Prostate gland (tissue), 2 donors: ENCODE measurements around the gene ATXN7. TPM values are rescaled to one million over a fixed set of nuclear protein-coding genes. Genes with fewer than 3 reads are reported as not detected.

Source experiments
- DNase-seq: peaks from one replicate; pipeline ENCODE4 v3.0.0-alpha.2; 2019; ENCODE audit warnings: low spot score
- H3K27ac ChIP-seq, 2 donors: fragments of 200-600 bp; sonication (generic); 2 replicates each; pipeline ENCODE4 v1.5.1; 2017 to 2019
- H3K27me3 ChIP-seq: fragments of 200-600 bp; sonication (generic); replicated peaks from 2 replicates; pipeline ENCODE4 v1.5.1; 2019; ENCODE audit not compliant: insufficient read depth
- H3K36me3 ChIP-seq, 2 donors: fragments of 200-600 bp; sonication (generic); 1 replicate in 1 of 2; 2 replicates in 1 of 2; pipeline versions ENCODE4 v1.5.1 to v1.8.1; 2017 to 2019
- H3K4me1 ChIP-seq: fragments of 200-600 bp; sonication (generic); replicated peaks from 2 replicates; pipeline ENCODE4 v1.5.1; 2019
- H3K4me3 ChIP-seq, 2 donors: fragments of 200-600 bp; sonication (generic); 2 replicates each; pipeline ENCODE4 v1.5.1; 2017 to 2019
- H3K9me3 ChIP-seq: fragments of 200-600 bp; sonication (generic); 2 replicates; pipeline ENCODE4 v1.5.1; 2017
- POLR2A ChIP-seq: fragments of 450-650 bp; IDR thresholded peaks from one replicate; pipeline ENCODE4 v1.6.1; 2016; ENCODE audit warnings: antibody characterized with exemption, mild to moderate bottlenecking
- POLR2AphosphoS5 ChIP-seq: sonication (generic); formaldehyde crosslinking; IDR thresholded peaks from one replicate; pipeline ENCODE4 v1.6.1; 2017; ENCODE audit warnings: antibody characterized with exemption
- WGBS: methylation state at CpG from one replicate; pipeline ENCODE4 v1.1.5; 2018; 5-methylcytosine and 5-hydroxymethylcytosine counted together
- intact Hi-C: fragments of 100-400 bp; cut with DNase I; formaldehyde crosslinking; loops from one replicate; pipeline ENCODE4 v1.14.2; 2022
- total RNA-seq, 2 donors: library from RNA; depleted of rRNA; stranded (reverse); fragments of >200 nt; gene quantifications; one replicate each; pipeline ENCODE4 v1.1.0, GENCODE V29; 2016
- TF ChIP-seq, protein P1 (sequence below), 4 experiments: fragments of 200-600 bp in 2 of 4; fragments of 450-650 bp in 2 of 4; sonication (generic) in 2 of 4; IDR thresholded peaks; 1 replicate in 3 of 4; 2 replicates in 1 of 4; pipeline ENCODE4 v1.5.1; 2016 to 2019; ENCODE audit warnings: antibody characterized with exemption in 4 of 4, mild to moderate bottlenecking in 2 of 4, moderate library complexity in 2 of 4

The ATXN7 gene
- total RNA-seq, 2 donors from 2014 or later = 18.0 to 30.8 TPM

- H3K36me3 ChIP-seq = no peaks in the 10 kb centered on the region
- H3K4me3 ChIP-seq = no peak overlapping the region
- TF ChIP-seq, protein P1, sequence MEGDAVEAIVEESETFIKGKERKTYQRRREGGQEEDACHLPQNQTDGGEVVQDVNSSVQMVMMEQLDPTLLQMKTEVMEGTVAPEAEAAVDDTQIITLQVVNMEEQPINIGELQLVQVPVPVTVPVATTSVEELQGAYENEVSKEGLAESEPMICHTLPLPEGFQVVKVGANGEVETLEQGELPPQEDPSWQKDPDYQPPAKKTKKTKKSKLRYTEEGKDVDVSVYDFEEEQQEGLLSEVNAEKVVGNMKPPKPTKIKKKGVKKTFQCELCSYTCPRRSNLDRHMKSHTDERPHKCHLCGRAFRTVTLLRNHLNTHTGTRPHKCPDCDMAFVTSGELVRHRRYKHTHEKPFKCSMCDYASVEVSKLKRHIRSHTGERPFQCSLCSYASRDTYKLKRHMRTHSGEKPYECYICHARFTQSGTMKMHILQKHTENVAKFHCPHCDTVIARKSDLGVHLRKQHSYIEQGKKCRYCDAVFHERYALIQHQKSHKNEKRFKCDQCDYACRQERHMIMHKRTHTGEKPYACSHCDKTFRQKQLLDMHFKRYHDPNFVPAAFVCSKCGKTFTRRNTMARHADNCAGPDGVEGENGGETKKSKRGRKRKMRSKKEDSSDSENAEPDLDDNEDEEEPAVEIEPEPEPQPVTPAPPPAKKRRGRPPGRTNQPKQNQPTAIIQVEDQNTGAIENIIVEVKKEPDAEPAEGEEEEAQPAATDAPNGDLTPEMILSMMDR (IDR thresholded peaks at IDR 0.05) = no peak
- TF ChIP-seq POLR2A = no peak
- TF ChIP-seq POLR2AphosphoS5 = no peak
- DNase-seq = no peak
- intact Hi-C loops = no loop called here
- H3K9me3 ChIP-seq = no peaks in the 10 kb centered on the region
- peaks cover 6% of the 10 kb centered on the region for H3K4me1 ChIP-seq
- no peak overlapping the region for H3K27ac ChIP-seq
- no peaks in the 10 kb centered on the region for H3K27me3 ChIP-seq
- 50% methylated on average over 4 of the region's 4 CpGs for WGBS
These were observed 109.3 kb downstream of the ATXN7 start for GRCh38 chr3:63972987-63973386.

DNA sequence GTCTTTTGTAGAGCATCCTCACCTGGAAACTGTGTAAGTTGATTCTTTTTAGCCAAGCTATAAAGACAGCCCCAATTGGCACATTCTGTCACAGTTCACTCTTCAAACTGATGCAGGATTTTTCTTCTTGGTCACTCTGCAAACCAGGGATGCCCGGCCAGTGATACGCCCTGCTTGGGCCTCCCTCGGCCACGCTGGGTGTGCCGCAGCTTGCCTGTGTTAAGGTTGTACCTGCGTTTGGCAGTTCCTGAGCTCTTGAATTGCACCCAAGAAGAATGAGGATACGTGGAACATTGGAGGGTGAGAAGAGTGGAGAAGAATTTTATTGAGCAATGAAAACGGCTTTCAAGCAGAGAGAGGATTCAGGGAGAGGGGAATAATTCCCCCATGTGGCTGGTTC lies 109.7 kb downstream of the ATXN7 start:
- no peak for DNase-seq
- Histone ChIP-seq H3K36me3 (no peaks in the 10 kb centered on the region), H3K9me3 (no peaks in the 10 kb centered on the region), H3K4me3 (no peak overlapping the region), H3K27ac (no peak overlapping the region), H3K27me3 (no peaks in the 10 kb centered on the region), H3K4me1 (peaks cover 2% of the 10 kb centered on the region)
- TF ChIP-seq POLR2A (no peak), POLR2AphosphoS5 (no peak)
- TF ChIP-seq, protein P1 (IDR thresholded peaks at IDR 0.05) = no peak
- 86% methylated on average over 8 of the region's 8 CpGs for WGBS
- intact Hi-C loops = no loop called here

DNA sequence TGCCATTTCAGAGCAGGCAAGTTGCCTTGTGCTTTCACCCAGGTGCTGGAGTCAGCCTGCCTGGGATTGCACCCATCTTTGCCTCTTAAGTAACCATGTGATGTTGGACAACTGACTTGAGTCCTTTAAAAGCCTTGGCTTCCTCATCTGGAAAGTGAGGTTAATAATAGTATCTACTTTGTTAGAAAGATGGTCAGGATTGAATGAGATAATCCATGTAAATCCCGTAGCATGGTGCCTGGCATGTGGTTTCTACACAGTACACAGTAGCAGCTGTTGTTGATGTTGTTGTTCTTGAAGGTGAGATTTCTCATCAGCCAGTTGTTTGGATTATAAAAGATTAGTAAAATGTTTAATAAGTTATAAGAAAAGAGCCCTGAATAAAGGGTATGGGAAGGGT lies 110.8 kb downstream of the ATXN7 start:
- TF ChIP-seq, protein P1 (IDR thresholded peaks at IDR 0.05) = no peak
- no peak for TF ChIP-seq POLR2A
- no peak for TF ChIP-seq POLR2AphosphoS5
- 92% methylated on average over 1 of the region's 1 CpG for WGBS
- Histone ChIP-seq H3K27ac (no peak overlapping the region), H3K36me3 (no peaks in the 10 kb centered on the region), H3K27me3 (no peaks in the 10 kb centered on the region), H3K4me3 (no peak overlapping the region), H3K9me3 (no peaks in the 10 kb centered on the region), H3K4me1 (no peaks in the 10 kb centered on the region)
- no peak for DNase-seq
- intact Hi-C loops = no loop called here

DNA sequence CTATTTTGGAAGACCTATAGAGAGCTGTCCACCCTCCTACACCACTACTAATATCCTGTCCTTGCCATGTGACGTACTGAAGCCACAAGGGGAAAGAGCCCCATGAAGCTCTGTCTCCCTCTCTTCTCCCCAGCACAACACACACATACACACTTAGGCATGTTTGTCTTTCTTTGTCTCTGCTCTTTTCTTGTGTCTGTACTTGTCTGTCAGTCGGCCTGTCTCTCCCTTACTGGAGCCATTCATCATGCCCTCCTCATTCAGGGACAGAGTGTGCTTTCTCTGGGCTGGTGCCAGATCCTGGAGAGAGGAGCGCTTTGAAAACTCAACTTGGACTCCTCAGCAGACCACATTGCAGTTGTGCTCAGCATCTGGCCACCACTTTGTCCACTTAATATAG lies 112.1 kb downstream of the ATXN7 start:
- Histone ChIP-seq H3K36me3 (no peaks in the 10 kb centered on the region), H3K9me3 (no peaks in the 10 kb centered on the region), H3K27me3 (no peaks in the 10 kb centered on the region), H3K27ac (no peak overlapping the region), H3K4me3 (no peak overlapping the region), H3K4me1 (no peaks in the 10 kb centered on the region)
- intact Hi-C loops = no loop called here
- TF ChIP-seq POLR2A = no peak
- TF ChIP-seq, protein P1 (IDR thresholded peaks at IDR 0.05) = no peak
- TF ChIP-seq POLR2AphosphoS5 = peak; percentile 45
- 17% methylated on average over 3 of the region's 3 CpGs for WGBS
- peak; percentile 62 for DNase-seq

GRCh38 chr3:63976161-63976871 lies 112.6 kb downstream of the ATXN7 start:
- no peaks in the 10 kb centered on the region for H3K27me3 ChIP-seq
- TF ChIP-seq POLR2AphosphoS5 = peak; percentile 50
- no peak for TF ChIP-seq POLR2A
- no peaks in the 10 kb centered on the region for H3K4me1 ChIP-seq
- no peak for DNase-seq
- no peaks in the 10 kb centered on the region for H3K36me3 ChIP-seq
- WGBS = 74% methylated on average over 4 of the region's 4 CpGs
- no peaks in the 10 kb centered on the region for H3K9me3 ChIP-seq
- intact Hi-C loops = no loop called here
- H3K27ac ChIP-seq = peak overlapping the region in 1 of 2 donors; percentile 11
- H3K4me3 ChIP-seq = no peak overlapping the region
